ENCODE data around the gene SLC24A3.
"Not testable (repeated sequence)": the region's sequence is repeated elsewhere in the genome, so short reads cannot be mapped to it uniquely, and the experiment has no call there.

SLC24A3 gene

DNA sequence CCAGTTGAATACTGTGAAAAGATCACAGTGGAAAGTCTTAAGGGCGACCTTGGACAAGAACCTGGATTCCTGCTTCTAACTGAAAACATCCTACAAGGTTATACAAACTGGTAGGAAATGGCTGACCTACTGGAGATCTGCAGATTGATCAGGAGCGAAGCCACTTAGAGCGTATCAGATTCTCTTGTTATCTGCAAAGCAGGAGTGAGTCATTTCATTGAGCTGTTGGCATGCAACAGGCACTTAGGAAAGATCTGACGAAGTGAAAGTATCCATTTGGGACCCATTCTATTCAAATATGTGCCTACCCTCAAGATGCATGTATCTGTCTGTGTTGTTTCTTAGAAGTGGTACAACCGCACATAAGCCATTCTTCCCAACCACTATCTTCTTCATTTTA, 414.5 kb downstream of the SLC24A3 start:
- Histone ChIP-seq H3K36me3 (no peaks in the 10 kb centered on the region), H3K9me3 (no peaks in the 10 kb centered on the region), H3K27me3 (no peaks in the 10 kb centered on the region), H3K27ac (no peak overlapping the region), H3K4me3 (ENCODE audit: low read depth in 1 of 2, low read length in 1 of 2) (no peak overlapping the region), H3K4me1 (ENCODE audit: control insufficient read depth in 1 of 2, insufficient read depth in 1 of 2, low read depth in 1 of 2, low read length in 1 of 2) (no peaks in the 10 kb centered on the region)
- TF ChIP-seq, protein P1, sequence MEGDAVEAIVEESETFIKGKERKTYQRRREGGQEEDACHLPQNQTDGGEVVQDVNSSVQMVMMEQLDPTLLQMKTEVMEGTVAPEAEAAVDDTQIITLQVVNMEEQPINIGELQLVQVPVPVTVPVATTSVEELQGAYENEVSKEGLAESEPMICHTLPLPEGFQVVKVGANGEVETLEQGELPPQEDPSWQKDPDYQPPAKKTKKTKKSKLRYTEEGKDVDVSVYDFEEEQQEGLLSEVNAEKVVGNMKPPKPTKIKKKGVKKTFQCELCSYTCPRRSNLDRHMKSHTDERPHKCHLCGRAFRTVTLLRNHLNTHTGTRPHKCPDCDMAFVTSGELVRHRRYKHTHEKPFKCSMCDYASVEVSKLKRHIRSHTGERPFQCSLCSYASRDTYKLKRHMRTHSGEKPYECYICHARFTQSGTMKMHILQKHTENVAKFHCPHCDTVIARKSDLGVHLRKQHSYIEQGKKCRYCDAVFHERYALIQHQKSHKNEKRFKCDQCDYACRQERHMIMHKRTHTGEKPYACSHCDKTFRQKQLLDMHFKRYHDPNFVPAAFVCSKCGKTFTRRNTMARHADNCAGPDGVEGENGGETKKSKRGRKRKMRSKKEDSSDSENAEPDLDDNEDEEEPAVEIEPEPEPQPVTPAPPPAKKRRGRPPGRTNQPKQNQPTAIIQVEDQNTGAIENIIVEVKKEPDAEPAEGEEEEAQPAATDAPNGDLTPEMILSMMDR (IDR thresholded peaks at IDR 0.05), result no peak

DNA sequence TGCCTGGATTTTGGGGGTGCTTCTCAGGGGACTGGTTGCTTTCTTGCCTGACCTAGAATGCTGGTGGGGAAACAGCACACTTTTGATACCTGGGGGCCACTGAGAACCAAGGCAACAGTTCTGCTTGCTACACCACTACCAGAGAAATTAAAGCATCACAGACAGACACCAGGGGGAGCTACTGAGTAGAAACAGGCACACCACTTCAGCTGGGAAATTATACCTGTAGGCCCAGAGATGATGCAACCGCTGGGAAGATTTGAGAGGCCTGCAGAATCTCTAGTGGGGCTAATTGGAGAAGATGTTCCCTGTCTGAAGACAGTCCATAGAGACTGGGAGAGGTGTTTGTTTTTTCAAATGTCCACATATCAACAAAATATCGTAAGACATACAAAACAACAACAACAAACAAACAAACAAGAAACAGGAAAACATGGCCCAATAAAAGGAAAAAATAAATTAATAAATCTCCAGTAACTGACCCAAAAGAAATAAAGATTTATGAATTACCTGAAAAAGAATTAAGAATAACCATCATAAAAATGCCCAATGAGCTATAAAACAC, 416.2 kb downstream of the SLC24A3 start:
- TF ChIP-seq, protein P1 (IDR thresholded peaks at IDR 0.05), result peak; percentile 42
- H3K36me3 ChIP-seq, result no peaks in the 10 kb centered on the region
- H3K27ac ChIP-seq, result no peak overlapping the region
- no peak overlapping the region for H3K4me3 ChIP-seq (ENCODE audit: low read depth in 1 of 2, low read length in 1 of 2)
- no peaks in the 10 kb centered on the region for H3K27me3 ChIP-seq
- H3K4me1 ChIP-seq (ENCODE audit: control insufficient read depth in 1 of 2, insufficient read depth in 1 of 2, low read depth in 1 of 2, low read length in 1 of 2), result no peaks in the 10 kb centered on the region
- no peaks in the 10 kb centered on the region for H3K9me3 ChIP-seq

DNA sequence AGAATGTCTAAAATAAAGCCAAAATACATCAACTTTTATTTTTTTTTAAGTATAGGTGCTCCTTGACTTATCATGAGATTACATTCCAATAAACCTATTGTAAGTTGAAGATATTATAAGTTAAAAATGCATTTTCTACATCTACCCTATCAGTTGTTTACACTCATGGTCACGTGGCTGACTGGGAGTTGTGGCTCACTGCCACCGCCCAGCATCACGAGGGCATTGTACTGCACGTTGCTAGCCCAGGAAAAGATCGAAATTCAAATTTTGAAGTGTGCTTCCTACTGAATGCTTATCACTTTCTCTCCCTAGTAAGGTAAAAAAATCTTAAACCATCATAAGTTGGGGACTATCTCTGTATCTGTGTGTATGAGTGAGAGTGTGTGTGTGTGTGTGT, 419.0 kb downstream of the SLC24A3 start:
- Histone ChIP-seq H3K36me3 (no peaks in the 10 kb centered on the region), H3K4me1 (ENCODE audit: control insufficient read depth in 1 of 2, insufficient read depth in 1 of 2, low read depth in 1 of 2, low read length in 1 of 2) (no peaks in the 10 kb centered on the region), H3K27ac (no peak overlapping the region), H3K27me3 (no peaks in the 10 kb centered on the region), H3K9me3 (no peaks in the 10 kb centered on the region), H3K4me3 (ENCODE audit: low read depth in 1 of 2, low read length in 1 of 2) (no peak overlapping the region)
- TF ChIP-seq, protein P1 (IDR thresholded peaks at IDR 0.05), result no peak

DNA sequence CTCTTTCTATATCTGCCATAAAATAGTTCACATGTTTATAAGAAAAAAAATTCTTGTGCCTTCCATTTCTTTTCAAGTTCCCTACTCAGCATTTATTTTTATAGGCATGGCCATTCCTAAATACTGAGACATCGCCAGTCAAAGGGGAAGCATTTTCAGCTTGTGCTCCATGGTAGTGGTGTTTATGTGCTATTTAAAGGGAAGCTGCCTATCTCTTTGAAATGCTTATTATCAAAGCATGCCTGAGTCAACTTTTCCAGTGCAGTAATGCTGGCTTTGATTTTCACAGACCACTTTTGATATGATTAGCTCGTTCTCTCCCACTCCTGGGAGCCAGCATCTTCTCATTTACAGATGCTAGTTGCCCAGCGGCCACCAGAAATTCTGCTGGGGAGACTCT, 421.5 kb downstream of the SLC24A3 start:
- Histone ChIP-seq H3K27ac (no peak overlapping the region), H3K4me3 (ENCODE audit: low read depth in 1 of 2, low read length in 1 of 2) (no peak overlapping the region), H3K9me3 (no peaks in the 10 kb centered on the region), H3K36me3 (no peaks in the 10 kb centered on the region), H3K27me3 (no peaks in the 10 kb centered on the region), H3K4me1 (ENCODE audit: control insufficient read depth in 1 of 2, insufficient read depth in 1 of 2, low read depth in 1 of 2, low read length in 1 of 2) (no peaks in the 10 kb centered on the region)
- TF ChIP-seq, protein P1 (IDR thresholded peaks at IDR 0.05), result no peak

DNA sequence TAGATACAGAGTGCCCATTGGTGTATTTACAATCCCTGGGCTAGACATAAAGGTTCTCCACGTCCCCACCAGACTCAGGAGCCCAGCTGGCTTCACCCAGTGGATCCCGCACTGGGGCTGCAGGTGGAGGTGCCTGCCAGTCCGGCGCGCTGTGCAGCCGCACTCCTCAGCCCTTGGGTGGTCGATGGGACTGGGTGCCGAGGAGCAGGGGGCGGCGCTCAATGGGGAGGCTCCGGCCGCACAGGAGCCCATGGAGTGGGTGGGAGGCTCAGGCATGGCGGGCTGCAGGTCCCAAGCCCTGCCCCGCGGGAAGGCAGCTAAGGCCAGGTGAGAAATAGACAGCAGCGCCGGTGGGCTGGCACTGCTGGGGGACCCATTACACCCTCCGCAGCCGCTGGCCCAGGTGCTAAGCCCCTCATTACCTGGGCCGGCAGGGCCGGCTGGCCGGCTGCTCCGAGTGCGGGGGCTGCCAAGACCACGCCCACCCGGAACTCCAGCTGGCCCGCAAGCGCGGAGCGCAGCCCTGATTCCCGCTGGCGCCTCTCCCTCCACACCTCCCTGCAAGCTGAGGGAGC, 427.1 kb downstream of the SLC24A3 start:
- H3K27me3 ChIP-seq; H3K36me3 ChIP-seq; H3K4me3 ChIP-seq (ENCODE audit: low read depth in 1 of 2, low read length in 1 of 2); H3K9me3 ChIP-seq; H3K4me1 ChIP-seq (ENCODE audit: control insufficient read depth in 1 of 2, insufficient read depth in 1 of 2, low read depth in 1 of 2, low read length in 1 of 2); H3K27ac ChIP-seq: not testable (repeated sequence)

DNA sequence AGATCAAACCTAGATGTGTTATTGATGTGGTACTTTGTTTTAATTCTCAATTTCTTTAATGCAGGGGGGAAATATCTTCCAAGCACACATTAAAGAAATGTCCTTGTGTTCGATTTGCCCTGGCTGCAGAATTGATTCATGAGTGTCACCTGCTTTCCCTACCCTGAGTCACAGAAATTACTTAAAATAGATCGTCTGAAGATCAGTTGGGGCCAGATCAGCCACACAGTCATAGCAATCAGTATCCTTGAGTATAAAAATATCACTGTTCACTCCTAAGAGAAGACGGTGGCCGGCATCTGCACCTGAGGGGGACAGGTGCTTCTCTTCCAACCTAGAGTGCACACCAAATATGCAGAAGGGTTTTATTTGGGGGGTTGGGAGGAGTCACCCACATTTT, 430.4 kb downstream of the SLC24A3 start:
- no peak overlapping the region for H3K4me3 ChIP-seq (ENCODE audit: low read depth in 1 of 2, low read length in 1 of 2)
- H3K36me3 ChIP-seq, result no peaks in the 10 kb centered on the region
- no peaks in the 10 kb centered on the region for H3K9me3 ChIP-seq
- TF ChIP-seq, protein P1 (IDR thresholded peaks at IDR 0.05), result no peak
- no peaks in the 10 kb centered on the region for H3K27me3 ChIP-seq
- no peaks in the 10 kb centered on the region for H3K4me1 ChIP-seq (ENCODE audit: control insufficient read depth in 1 of 2, insufficient read depth in 1 of 2, low read depth in 1 of 2, low read length in 1 of 2)
- no peak overlapping the region for H3K27ac ChIP-seq
